GM12878 (cell line): ENCODE results near the gene DNMT1. TPM values are rescaled to one million over a fixed set of nuclear protein-coding genes. Genes with fewer than 3 reads are reported as not detected.

ENCODE experiments used
- ATAC-seq: fragments of 200-7000 bp; cut with Tn5 transposase; 3 replicates; pipeline ENCODE4 v1.9.1; 2020; ENCODE audit warnings: mild to moderate bottlenecking, moderate library complexity
- BruUV-seq: library from RNA; stranded (reverse); fragments of 400-500 nt; replicated peaks from 2 replicates; lab custom pipeline; 2021; lab: Mats Ljungman, UMichigan
- CTCF ChIA-PET: fragments of 300-600 bp; sonication (Branson Sonifier 250); formaldehyde crosslinking; extraction: SDS; loops from one replicate; lab custom pipeline; 2021; ENCODE audit warnings: inconsistent platforms; lab: Yijun Ruan, JAX
- POLR2A ChIA-PET: fragments of 350-600 bp; formaldehyde crosslinking; extraction: SDS; loops from one replicate; lab custom pipeline; 2021; ENCODE audit warnings: inconsistent platforms; lab: Charles Lee
- RAD21 ChIA-PET: fragments of 300-600 bp; sonication (Branson Sonifier 250); formaldehyde crosslinking; loops from one replicate; lab custom pipeline; 2023; ENCODE audit warnings: antibody characterized with exemption; ENCODE audit not compliant: unreplicated experiment; lab: Charles Lee
- SMC1A ChIA-PET: fragments of 300-600 bp; sonication (Branson Sonifier 250); formaldehyde crosslinking; loops from one replicate; lab custom pipeline; 2023; ENCODE audit not compliant: unreplicated experiment, uncharacterized antibody; lab: Charles Lee
- DNase-seq: peaks from one replicate; pipeline ENCODE4 v3.0.0-alpha.2; 2011; ENCODE audit warnings: low read depth, low spot score
- FAIRE-seq: peaks from 3 replicates; lab custom pipeline; 2011; peaks lifted over from hg19 to GRCh38; lab: Jason Lieb, UNC
- H2AFZ ChIP-seq: 2 replicates; pipeline ENCODE4 v1.6.0; 2011; ENCODE audit warnings: low read depth, low read length, control low read depth; ENCODE audit not compliant: control insufficient read depth
- H3K27ac ChIP-seq: 2 replicates; pipeline ENCODE4 v1.5.1; 2011; ENCODE audit warnings: control low read depth; ENCODE audit not compliant: control insufficient read depth, insufficient read depth
- H3K27me3 ChIP-seq, 2 experiments: replicated peaks in 1 of 2; 2 replicates each; pipeline versions ENCODE4 v1.6.0 to v1.6.1; 2011; ENCODE audit warnings: low read length in 1 of 2; ENCODE audit not compliant: control insufficient read depth in 2 of 2, insufficient read depth in 2 of 2
- H3K36me3 ChIP-seq, 2 experiments: 2 replicates each; pipeline ENCODE4 v1.5.1; 2011; ENCODE audit warnings: low read length in 1 of 2; ENCODE audit not compliant: control insufficient read depth in 2 of 2, insufficient read depth in 2 of 2
- H3K4me1 ChIP-seq: 2 replicates; pipeline ENCODE4 v1.6.1; 2011; ENCODE audit warnings: mild to moderate bottlenecking, low read length, moderate library complexity, mixed read lengths; ENCODE audit not compliant: control insufficient read depth, insufficient read depth
- H3K4me2 ChIP-seq: 2 replicates; pipeline ENCODE4 v1.6.0; 2011; ENCODE audit warnings: control low read depth; ENCODE audit not compliant: control insufficient read depth, insufficient read depth
- H3K4me3 ChIP-seq: fragments of 200-600 bp; sonication (generic); 2 replicates; pipeline ENCODE4 v1.5.1; 2016
- H3K79me2 ChIP-seq: 2 replicates; pipeline ENCODE4 v1.6.0; 2011; ENCODE audit warnings: low read length; ENCODE audit not compliant: control insufficient read depth, insufficient read depth
- H3K9ac ChIP-seq: 2 replicates; pipeline ENCODE4 v1.8.0; 2011; ENCODE audit warnings: low read length, control low read depth, mixed read lengths; ENCODE audit not compliant: control insufficient read depth, insufficient read depth
- H3K9me3 ChIP-seq: replicated peaks from 3 replicates; pipeline ENCODE4 v1.5.1; 2011; ENCODE audit warnings: mild to moderate bottlenecking, low read length; ENCODE audit not compliant: control insufficient read depth, insufficient read depth
- H4K20me1 ChIP-seq: 2 replicates; pipeline ENCODE4 v1.6.0; 2011; ENCODE audit not compliant: control insufficient read depth, insufficient read depth
- BCL3 ChIP-seq: IDR thresholded peaks from 2 replicates; pipeline ENCODE4 v1.6.1; 2011; ENCODE audit warnings: borderline replicate concordance, low read depth, mild to moderate bottlenecking, moderate library complexity, low read length; ENCODE audit not compliant: insufficient read depth, poor library complexity, severe bottlenecking
- BHLHE40 ChIP-seq, 2 experiments: fragments of 450-650 bp in 1 of 2; IDR thresholded peaks; 2 replicates each; pipeline ENCODE4 v1.6.1; 2011 to 2017; ENCODE audit warnings: low read depth in 2 of 2, borderline replicate concordance in 1 of 2, improper control_type of control experiment in 1 of 2, low read length in 1 of 2, mild to moderate bottlenecking in 1 of 2
- CBFB ChIP-seq: IDR thresholded peaks from 2 replicates; pipeline ENCODE4 v1.6.1; 2016; ENCODE audit warnings: antibody characterized with exemption, low read depth
- JUND ChIP-seq: IDR thresholded peaks from 2 replicates; pipeline ENCODE4 v1.6.1; 2012; ENCODE audit warnings: low read depth, mild to moderate bottlenecking, low read length, improper control_type of control experiment, moderate library complexity
- MEF2A ChIP-seq: IDR thresholded peaks from 2 replicates; pipeline ENCODE4 v1.6.1; 2011; ENCODE audit warnings: low read depth, mild to moderate bottlenecking, low read length, moderate library complexity; ENCODE audit not compliant: insufficient read depth
- MYB ChIP-seq: fragments of 150-350 bp; IDR thresholded peaks from 2 replicates; pipeline ENCODE4 v1.6.1; 2014; ENCODE audit warnings: mild to moderate bottlenecking, low read depth, low read length, borderline replicate concordance
- POLR2A ChIP-seq: IDR thresholded peaks from 2 replicates; pipeline ENCODE4 v1.6.1; 2011; ENCODE audit warnings: low read depth, mild to moderate bottlenecking, low read length
- POLR2AphosphoS2 ChIP-seq: IDR thresholded peaks from 2 replicates; pipeline ENCODE4 v1.6.1; 2011; ENCODE audit warnings: low read depth, mild to moderate bottlenecking, low read length, improper control_type of control experiment, moderate library complexity
- POLR2AphosphoS5 ChIP-seq: IDR thresholded peaks from 2 replicates; pipeline ENCODE4 v1.6.1; 2011; ENCODE audit warnings: mild to moderate bottlenecking, low read length, inconsistent platforms
- POU2F2 ChIP-seq: IDR thresholded peaks from 3 replicates; pipeline ENCODE4 v1.6.1; 2011; ENCODE audit warnings: low read depth, mild to moderate bottlenecking, low read length, borderline replicate concordance
- SMAD5 ChIP-seq: IDR thresholded peaks from 2 replicates; pipeline ENCODE4 v1.6.1; 2016; ENCODE audit warnings: antibody characterized with exemption, low read depth
- TAF1 ChIP-seq: IDR thresholded peaks from 2 replicates; pipeline ENCODE4 v1.6.1; 2011; ENCODE audit warnings: mild to moderate bottlenecking, low read depth, low read length, borderline replicate concordance
- TCF12 ChIP-seq: IDR thresholded peaks from 2 replicates; pipeline ENCODE4 v1.6.1; 2011; ENCODE audit warnings: low read depth, mild to moderate bottlenecking, low read length
- ZBED1 ChIP-seq: IDR thresholded peaks from 2 replicates; pipeline ENCODE4 v1.6.1; 2016; ENCODE audit warnings: borderline replicate concordance
- WGBS: methylation state at CpG from one replicate; pipeline ENCODE4 v1.1.6; 2016; ENCODE audit warnings: low lambda C conversion rate; ENCODE audit not compliant: insufficient replicate concordance, insufficient coverage; ENCODE audit errors: missing lambda C conversion rate; 5-methylcytosine and 5-hydroxymethylcytosine counted together
- in situ Hi-C: fragments of 300-500 bp; cut with MboI; formaldehyde crosslinking; loops from 9 replicates; pipeline ENCODE4 v1.14.3; 2018; ENCODE audit warnings: mixed read lengths
- intact Hi-C: fragments of 100-400 bp; cut with micrococcal nuclease; formaldehyde crosslinking; loops from one replicate; pipeline ENCODE4 v1.14.2; 2022; ENCODE audit not compliant: unreplicated experiment
- polyA plus RNA-seq, 11 experiments: library from polyadenylated mRNA; depleted of rRNA in 4 of 11; unstranded in 6 of 11; stranded (reverse) in 5 of 11; fragments of >200 nt; fragmentation: Nextera tagmentation in 4 of 11; fragmentation: Illumina TruSeq in 1 of 11; extraction: Ambion mirVana in 4 of 11; extraction: Trizol in 1 of 11; gene quantifications; 1 replicate in 1 of 11; 2 replicates in 10 of 11; pipeline versions ENCODE4 v1.2.1 to v1.2.3, GENCODE V29; 2011 to 2016; ENCODE audit warnings: inconsistent platforms in 2 of 11, missing spikeins in 2 of 11, low read depth in 1 of 11
- total RNA-seq, 4 experiments: library from RNA; depleted of rRNA in 3 of 4; stranded (reverse); fragments of >200 nt in 3 of 4; fragmentation: Illumina TruSeq in 1 of 4; extraction: Trizol in 1 of 4; gene quantifications; 2 replicates each; pipeline versions ENCODE4 v1.2.1 to v1.2.3, GENCODE V29; 2013 to 2021

DNMT1 gene
- total and polyA plus RNA-seq, 10 of the 15 experiments (the other 5 are each of a cell fraction or from before 2014, with no cell fraction given), result 70.0 to 290 (median 133) TPM

DNA sequence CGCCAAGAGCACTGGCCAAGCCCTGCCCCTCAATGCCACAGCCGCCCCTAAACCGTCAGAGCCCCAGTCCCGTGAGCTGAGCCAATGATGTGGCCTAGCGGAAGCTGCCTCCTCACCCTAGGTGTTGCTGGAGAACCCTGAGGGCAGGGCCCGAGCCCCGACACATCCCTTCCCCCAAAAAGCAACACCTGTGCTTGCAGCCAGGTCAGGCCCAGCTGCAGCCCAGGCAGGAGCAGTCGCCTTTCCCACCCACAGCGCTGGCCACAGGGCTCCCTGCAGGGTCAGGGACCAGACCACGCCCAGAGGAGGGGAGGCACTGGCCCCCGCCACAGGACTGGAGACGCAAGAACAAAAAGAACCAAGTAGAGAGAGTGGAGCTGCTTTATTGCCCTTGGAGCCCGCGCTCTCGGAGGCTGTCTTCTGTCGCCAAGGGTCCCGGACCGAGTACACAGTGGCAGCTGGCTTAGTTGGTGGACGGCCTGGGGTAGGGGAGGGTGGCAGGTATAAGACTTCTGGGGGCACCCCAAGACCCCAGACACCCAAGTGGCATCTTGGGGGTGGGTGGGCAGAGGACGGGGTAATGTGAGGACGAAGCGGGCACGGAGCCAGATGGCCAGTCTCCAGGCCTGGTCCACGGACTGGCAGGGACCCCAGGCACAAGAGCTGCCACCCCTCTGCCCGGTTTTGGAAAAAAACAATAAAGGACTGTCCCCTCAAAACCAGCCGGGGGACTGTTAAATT is 79.9 kb downstream of the DNMT1 start:
- H3K4me1 ChIP-seq, result peaks cover 31% of the 10 kb centered on the region
- 0 out of 2 replicates have a peak, but pooled peaks have one; percentile 39 for TF ChIP-seq ZBED1
- no peak for TF ChIP-seq JUND
- TF ChIP-seq SMAD5, result peak; percentile 45
- peak; percentile 89 for TF ChIP-seq POLR2A
- TF ChIP-seq BCL3, result peak; percentile 11
- no peak for TF ChIP-seq MYB
- TF ChIP-seq BHLHE40 (IDR thresholded peaks at IDR 0.05; ENCODE audit: borderline replicate concordance in 1 of 2, low read depth in 2 of 2, low read length in 1 of 2), result 0 out of 4 replicates have a peak, but pooled peaks of 1 of the 2 experiments have one; percentile 19
- peak; percentile 80; the same call in 1 of the 2 replicates for TF ChIP-seq POLR2AphosphoS2
- peak; percentile 62 for TF ChIP-seq POLR2AphosphoS5
- TF ChIP-seq TCF12, result 0 out of 2 replicates have a peak, but pooled peaks have one; percentile 22
- 0 out of 2 replicates have a peak, but pooled peaks have one; percentile 18 for TF ChIP-seq CBFB
- TF ChIP-seq TAF1, result peak; percentile 26; the same call in 1 of the 2 replicates
- TF ChIP-seq POU2F2, result no peak; the same call in 2 of the 3 replicates
- 0 out of 2 replicates have a peak, but pooled peaks have one; percentile 4 for TF ChIP-seq MEF2A
- TF ChIP-seq, all 136 proteins: peak for 11
- in situ Hi-C loops (no loop called here), intact Hi-C loops (loop anchor here (5.0 kb wide), 1 partner anchor 88 kb away; no protein-coding TSS in a partner anchor)
- no peak for DNase-seq
- Histone ChIP-seq H3K4me2 (no peak overlapping the region), H3K27me3 (no peaks in the 10 kb centered on the region), H3K4me3 (no peak overlapping the region), H3K36me3 (peaks cover 4 to 48% of the 10 kb centered on the region in 2 experiments; a peak in 3 of 4 replicates), H4K20me1 (no peaks in the 10 kb centered on the region), H3K79me2 (peaks cover 41% of the 10 kb centered on the region), H3K9me3 (no peaks in the 10 kb centered on the region), H2AFZ (no peak overlapping the region), H3K9ac (no peak overlapping the region), H3K27ac (no peak overlapping the region)
- 78% methylated on average over 26 of the region's 26 CpGs for WGBS
- ChIA-PET CTCF (interaction anchor here (4.0 to 9.8 kb wide), 2 partner anchors 15 to 86 kb away, joined by 25 to 171 read pairs; partner anchors contain the start of gene ANGPTL6), RAD21 (interaction anchor here (0.6 to 8.6 kb wide), 2 partner anchors 15 to 177 kb away, joined by 5 to 166 read pairs; partner anchors contain the start of gene ANGPTL6), SMC1A (interaction anchor here (0.8 to 11.4 kb wide), 4 partner anchors 9 to 135 kb away, joined by 3 to 150 read pairs (median 4); partner anchors contain the start of genes ANGPTL6 and PPAN), POLR2A (interaction anchor here (1.0 to 5.4 kb wide), 5 partner anchors 8 to 19 kb away, joined by 3 to 58 read pairs (median 4); partner anchors contain the start of genes ANGPTL6 and PPAN)
- BruUV-seq, result no TSS peak
- no peak for FAIRE-seq
- ATAC-seq, result no peak
